Esophagus squamous epithelium (tissue), 4 donors: ENCODE data around the gene TAL1.

Experiments
- POLR2A ChIP-seq, 4 donors: fragments of 450-650 bp; IDR thresholded peaks; one replicate each; pipeline ENCODE4 v1.6.1; 2017; ENCODE audit warnings: antibody characterized with exemption in 4 of 4, mild to moderate bottlenecking in 4 of 4, moderate library complexity in 3 of 4
- TF ChIP-seq, protein P1 (sequence below), 6 experiments: fragments of 450-650 bp in 4 of 6; fragments of 200-600 bp in 2 of 6; sonication (generic) in 2 of 6; IDR thresholded peaks; one replicate each; pipeline ENCODE4 v1.5.1; 2016 to 2019; ENCODE audit warnings: antibody characterized with exemption in 6 of 6, mild to moderate bottlenecking in 4 of 6, moderate library complexity in 4 of 6

DNA sequence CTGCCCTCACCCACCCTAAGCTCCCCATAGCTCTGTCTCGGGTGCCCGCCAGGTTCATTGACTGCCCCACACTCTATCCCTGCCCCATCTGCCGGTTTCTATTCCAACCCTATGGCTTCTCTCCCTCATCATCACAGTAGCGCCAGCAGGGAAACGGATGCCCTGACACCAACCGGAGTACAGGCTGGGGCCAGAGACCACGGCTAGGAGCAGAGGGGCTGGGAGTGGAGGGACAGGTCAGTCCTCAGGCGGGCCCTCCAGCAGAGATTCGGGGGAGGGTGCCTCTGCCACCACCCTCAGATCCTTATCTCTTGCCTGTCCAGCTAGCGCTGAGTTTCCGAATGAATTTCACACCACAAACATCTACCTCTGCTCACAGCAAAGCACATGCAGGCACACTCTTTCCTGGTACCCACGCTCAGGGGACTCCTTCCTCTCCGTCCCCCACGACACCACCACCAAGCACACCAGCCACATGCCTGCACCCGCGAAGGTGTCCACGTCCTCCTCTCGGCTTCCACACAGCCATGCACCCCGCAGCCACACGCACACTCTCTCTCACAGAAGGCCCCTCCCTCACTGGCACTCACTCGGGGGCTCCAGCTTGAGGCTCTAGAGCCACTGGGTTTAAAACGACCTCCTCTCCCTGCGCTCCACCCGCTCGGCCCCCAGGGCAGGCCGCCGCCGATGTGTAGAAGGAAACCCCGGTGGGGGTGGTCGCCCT lies 7.2 kb downstream of the TAL1 start:
- TF ChIP-seq POLR2A (IDR thresholded peaks at IDR 0.05), result no peak
- TF ChIP-seq, protein P1, sequence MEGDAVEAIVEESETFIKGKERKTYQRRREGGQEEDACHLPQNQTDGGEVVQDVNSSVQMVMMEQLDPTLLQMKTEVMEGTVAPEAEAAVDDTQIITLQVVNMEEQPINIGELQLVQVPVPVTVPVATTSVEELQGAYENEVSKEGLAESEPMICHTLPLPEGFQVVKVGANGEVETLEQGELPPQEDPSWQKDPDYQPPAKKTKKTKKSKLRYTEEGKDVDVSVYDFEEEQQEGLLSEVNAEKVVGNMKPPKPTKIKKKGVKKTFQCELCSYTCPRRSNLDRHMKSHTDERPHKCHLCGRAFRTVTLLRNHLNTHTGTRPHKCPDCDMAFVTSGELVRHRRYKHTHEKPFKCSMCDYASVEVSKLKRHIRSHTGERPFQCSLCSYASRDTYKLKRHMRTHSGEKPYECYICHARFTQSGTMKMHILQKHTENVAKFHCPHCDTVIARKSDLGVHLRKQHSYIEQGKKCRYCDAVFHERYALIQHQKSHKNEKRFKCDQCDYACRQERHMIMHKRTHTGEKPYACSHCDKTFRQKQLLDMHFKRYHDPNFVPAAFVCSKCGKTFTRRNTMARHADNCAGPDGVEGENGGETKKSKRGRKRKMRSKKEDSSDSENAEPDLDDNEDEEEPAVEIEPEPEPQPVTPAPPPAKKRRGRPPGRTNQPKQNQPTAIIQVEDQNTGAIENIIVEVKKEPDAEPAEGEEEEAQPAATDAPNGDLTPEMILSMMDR (IDR thresholded peaks at IDR 0.05), result no peak
